ENCODE results near the gene BMP4.
"Not testable (repeated sequence)": the region's sequence is repeated elsewhere in the genome, so short reads cannot be mapped to it uniquely, and the experiment has no call there.

BMP4 gene

DNA sequence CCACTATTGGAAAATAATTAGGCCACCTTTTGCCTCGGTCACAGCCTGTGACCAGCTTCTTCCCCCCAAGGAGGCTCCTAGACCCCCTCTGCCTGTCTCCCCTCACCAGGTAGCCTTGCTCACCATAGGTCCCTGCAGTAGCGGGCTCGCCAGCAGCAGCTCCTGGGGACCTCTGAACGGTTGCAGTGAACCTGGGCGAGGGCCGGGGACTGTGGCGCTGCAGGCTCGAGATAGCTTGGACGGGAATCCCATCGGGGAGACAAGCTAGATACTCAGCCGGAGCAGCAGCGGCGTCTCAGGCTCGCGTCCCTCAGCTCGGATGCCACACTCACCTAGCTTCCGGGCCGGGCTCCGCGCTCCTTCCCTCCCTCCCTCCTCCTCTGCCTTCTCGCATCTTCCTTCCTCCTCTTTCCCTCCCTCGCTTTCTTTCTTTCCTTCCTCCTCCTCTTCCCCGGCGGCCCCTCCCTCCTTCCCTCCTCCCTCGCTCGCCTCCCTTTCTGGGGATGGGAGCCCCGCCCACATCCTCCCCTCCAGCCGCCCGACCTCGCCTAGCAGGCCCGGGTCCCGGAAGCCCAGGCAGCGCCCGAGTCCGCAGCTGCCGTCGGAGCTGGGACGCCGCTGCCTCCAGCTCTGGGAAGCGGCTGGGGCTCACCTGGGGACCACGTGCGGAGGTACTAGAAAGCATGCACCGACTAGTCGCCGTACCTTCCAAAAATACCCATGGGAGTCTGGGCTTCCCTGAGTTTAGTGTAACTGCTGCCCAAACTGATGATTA, at the start of gene BMP4:
BMP4 (minus strand) TSS at position 399 of the 775 bp plus-strand sequence. CDS start 4,603 bp downstream, outside the sequence.
- DNase-seq, result no peak

DNA sequence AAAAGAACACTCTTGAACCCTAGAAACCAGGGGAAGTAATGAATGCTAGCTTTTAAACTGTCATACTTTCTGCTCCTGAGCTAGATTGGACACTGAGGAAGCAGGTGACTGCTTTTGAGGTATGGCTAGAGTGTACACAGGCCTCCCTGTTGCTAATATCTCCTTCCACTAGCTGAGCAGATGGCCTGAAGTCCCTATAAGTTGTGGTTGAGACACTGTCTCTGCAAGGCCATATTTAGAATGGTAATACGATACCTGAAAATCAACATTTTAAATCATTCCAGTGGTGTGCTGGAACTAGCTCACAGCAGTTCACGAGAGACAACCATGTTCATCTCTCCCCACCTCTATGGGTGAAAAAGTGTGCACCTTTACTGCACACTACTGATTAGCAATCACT, 46.4 kb upstream of the BMP4 start:
- DNase-seq, result no peak

DNA sequence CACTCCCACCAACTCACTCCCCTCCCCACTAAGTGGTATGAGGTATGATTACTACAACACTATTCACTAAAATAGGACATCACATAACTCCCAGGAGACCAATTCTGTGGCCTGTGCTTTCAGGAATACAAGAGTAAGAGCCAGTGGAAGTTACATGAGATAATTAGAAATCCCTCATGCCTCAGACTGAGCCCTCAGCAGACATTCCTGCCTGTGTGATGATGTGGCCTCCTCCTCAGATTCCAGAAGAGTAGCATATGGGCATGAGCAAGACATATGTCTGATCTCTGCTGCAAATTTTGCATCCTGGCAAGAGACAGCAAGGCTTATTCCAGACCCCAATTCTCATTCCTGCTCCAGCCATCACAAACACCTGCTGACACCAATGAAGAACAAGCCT, 46.0 kb upstream of the BMP4 start:
- DNase-seq, result no peak

DNA sequence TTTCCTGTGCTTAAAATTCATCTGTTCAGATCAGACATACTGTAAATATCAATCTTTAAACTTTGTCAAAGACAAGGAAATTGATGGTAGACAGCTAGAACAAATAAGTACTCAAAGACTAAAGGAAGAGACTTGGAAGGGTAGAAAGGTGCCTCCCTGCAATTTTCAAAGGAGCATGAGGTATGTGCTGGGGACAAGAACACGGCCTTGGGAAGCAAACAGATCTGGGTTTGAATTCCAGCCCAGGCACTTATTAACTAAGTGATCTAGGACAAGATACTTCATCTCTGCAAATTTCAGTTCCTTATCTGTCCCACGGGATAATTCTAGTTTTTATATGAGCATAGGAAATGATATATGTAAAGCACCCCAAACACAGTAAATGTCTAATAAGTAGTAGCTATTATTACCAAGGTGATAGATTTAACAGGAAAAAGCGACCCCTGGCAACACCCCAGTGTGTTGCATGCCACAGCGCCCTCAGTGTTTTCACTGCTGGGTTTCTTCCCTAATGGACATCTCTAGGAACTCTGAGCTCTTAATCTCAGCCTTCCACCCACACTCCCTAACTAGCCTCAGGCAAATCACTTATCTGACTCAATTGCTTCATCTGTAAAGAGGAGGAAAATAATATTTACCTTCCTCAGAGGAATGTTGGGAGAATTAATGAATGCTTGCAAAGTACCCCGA, 44.7 kb upstream of the BMP4 start:
- no peak for DNase-seq

DNA sequence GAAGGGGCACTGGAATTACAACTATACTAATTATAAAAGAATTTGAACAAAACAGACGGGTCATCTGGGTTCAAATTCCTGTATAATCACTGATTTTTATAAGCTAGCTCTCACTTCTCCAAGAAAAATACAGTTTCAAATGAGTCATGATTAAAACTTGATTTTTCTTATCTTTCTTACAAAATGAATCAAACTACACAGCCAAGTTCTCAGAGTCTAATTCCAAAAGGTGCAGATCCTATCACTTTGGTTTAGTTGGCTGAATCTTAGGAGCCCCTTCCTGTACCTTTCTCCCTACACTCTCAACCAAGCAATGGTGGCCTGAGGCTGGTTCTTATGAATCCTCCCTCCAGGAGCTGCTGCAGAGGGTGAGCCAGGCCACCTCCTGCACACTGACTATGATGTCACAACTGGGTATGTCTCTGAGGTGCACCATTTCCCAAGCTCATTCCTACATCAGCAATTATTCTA, 43.8 kb upstream of the BMP4 start:
- DNase-seq, result no peak

DNA sequence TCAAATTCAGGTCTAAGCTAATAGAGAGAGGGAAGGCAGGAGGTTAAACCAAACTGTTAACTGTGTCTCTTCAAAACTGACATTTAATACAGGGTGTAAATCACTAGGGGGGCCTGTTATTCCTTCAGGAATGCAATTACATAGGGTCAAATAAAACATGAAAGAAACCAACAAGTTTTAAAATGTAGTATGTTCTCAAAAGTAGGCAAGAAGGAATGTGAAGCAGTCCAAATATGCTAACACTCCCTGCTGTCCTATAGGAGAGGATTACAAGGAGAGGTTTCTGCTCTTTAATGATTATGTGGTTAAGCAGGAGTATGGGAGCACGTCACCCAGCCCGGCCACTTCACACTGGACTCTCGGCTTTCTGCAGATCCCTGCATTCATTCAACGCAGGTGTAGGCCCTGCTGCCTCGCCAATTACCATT, 42.5 kb upstream of the BMP4 start:
- no peak for DNase-seq

DNA sequence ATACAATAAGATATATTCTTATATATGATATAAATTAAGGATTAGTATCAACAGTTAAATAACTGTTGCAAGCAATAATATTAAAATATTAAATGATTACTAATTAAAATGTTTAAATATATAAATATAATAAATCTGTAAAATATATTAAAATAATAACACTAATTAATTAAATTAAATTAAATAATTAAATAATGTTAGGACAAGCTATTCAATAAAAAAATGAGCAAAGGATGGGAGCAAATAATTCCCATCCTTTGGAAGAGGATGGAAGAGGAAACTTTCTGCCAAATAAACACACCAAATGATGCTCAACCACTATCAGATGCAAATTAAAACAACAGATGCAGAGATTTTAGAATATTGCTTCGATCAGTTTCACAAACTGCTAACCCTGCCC, 39.4 kb upstream of the BMP4 start:
- DNase-seq, result no peak

DNA sequence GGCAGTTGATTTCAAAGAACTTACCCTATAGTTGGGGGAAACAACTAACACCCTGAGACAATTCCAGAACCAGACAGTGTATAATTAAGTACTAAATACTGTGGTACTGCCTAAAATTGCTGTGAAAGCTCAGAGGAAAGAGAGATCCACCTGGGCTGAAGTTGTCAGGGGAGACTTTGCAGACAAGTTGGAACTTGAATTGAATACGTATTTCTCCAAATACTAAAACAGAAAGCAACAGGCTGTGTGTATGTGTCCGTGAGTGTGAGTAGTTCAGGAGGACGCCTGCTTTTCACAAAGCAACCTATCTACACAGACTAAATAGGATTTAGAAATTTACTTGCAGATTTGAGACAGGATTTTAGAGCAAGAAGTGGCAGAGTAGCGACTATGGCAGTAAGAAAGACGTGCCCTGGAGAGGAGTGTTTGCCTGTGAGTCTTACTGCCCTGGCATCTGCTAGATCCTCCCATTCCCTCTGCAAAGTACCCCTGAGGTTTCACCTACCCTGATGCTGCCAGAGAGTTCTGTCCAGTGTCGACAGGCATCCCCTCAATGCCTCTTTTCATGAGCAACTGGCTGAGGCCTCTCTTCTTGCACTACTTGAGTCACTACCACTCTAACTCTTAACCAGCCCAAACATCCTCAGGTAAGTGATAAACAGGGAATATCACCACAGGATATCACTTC, 37.4 kb upstream of the BMP4 start:
- no peak for DNase-seq

DNA sequence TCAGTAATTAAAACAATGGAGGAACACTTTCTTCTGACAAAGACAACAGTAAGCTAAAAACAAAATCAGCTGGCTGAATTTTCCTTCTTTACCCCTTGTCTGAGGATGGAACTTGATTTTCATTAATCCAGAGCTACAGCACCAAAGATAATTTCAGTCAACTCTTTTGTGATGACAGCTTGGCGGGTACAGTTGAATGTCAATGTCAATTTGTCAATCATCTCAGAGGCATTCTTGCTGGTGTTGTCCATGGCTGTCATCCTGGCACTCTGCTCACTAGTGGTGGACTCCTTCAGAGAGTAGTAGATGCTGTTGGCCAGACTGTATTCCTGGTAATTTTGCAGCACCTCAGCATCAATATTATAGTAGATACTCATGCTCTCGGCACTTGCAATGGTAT, 34.4 kb upstream of the BMP4 start:
- DNase-seq, result no peak

DNA sequence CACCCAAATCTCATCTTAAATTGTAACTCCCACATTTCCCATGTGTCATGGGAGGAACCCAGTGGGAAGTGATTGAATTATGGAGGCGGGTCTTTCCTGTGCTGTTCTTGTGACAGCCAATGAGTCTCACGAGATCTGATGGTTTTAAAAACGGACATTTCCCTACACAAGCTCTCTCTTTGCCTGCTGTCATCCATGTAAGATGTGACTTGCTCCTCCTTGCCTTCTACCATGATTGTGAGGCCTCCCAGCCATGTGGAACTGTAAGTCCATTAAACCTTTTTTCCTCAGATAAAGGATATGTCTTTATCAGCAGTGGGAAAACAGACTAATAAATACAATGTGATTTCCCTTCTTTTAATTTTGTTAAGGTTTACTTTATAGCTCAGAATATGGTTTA, 30.1 kb upstream of the BMP4 start:
- not testable (repeated sequence) for DNase-seq

DNA sequence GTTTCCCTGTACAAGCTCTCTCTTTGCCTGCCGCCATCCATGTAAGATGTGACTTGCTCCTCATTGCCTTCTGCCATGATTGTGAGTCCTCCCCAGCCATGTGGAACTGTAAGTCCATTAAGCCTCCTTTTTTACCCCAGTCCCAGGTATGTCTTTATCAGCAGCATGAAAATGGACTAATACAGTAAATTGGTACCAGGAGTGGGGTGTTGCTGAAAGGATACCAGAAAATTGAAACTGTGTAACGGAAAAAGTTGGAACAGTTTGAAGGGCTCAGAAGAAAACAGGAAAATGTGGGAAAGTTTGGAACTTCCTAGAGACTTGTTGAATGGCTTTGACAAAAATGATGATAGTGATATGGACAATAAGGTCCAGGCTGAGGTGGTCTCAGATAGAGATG, 28.3 kb upstream of the BMP4 start:
- DNase-seq, result not testable (repeated sequence)

DNA sequence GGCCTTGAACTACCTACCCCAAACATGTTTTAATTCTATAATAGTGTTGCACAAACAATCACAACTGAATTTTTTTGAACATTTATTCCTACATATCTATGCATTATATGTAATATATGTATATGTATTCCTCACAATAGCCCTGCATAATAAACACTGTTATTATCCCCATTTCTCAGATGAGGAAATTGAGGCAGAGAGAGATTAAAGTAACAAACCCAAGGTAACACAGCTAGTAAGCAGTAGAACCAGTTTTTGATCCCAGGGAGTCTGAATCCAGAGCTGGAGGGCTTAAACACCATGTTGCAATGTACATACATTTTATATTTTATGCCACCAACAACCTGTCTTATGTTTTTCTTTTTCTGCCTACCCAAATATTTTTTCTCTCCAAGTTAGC, 26.5 kb upstream of the BMP4 start:
- DNase-seq, result no peak

DNA sequence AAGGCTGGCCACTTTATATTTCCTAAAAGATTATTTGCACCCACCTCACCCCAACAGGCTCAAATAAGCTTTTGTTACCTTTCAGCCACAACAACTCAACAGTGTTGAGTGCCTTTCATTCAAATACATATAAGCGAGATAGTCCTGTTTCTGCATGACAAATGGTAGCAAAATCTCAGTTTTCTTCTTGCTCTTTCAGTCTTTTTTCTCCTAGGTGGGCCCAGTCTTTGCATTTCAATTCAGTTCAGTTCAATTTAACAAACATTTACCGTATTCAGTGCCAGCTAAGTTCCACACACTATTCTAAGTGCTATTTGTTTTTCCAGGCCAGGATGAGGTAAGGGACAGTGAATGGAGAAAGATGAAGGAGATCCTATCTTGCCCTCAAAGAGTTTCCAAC, 25.9 kb upstream of the BMP4 start:
- DNase-seq, result no peak

DNA sequence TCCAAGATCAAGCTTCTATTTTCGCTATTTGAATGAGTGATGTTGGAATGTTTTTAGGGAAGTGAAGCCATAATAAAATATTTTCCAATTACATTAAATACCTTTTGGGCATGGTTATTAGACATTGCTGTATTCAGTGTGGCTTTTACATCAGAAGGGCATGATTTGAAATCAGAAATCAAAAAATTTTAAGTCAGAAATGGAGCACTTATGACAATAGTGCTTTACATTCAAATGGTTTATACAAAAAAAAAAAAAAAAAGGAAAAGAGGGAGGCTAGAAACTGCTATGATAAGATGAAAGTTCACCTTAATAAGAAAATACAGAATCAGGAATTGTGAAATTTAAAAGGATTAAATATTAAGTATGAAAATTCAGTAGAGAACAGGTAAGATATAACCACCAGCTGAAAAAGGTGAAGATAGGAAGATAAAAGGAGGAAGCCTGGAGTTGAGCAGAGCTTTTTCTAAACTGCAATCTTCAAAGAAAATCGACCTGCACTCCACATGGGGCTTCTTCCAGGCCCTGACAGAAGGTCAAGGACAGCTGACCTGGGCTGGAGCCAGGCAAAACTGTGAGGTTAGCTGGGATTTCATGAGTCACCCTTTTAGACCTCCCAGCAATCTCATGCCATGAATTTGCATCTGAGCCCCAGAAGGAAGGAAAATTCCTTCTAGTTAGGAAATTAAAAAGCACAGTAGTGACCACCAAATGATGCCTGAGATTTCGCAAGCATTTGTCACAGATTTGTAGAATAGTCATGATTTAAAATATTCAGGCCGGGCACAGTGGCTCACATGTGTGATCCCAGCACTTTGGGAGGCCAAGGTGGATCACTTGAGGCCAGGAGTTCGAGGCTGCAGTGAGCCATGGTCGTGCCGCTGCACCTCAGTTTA, 23.4 kb upstream of the BMP4 start:
- DNase-seq, result no peak

DNA sequence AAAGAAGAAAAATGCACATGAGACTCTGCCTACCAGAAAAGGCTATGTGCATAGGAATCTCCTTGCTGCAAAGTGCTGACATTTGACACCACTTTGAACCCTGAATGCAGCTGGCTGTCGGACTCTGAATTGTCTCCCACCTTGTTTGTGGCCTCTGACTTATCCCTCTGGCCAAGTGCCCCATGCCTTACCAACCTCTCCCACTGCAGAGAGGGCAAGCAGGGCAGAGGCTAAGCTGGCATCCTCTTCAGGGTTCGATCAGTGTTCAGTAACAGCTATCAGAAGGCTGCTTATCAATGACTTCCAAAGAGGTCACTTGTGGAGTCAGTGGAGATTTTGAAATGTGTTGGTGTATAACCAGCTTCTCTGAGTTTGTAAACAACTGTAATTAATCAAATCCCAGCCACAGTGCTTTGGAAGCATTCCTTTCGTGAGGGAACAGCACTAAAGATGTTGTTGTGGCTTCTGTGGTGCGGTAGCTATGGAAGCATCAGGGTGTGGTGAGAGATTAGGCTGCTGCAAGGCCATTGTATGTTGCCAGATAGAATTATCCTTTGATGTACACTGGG, 22.6 kb upstream of the BMP4 start:
- DNase-seq, result no peak

DNA sequence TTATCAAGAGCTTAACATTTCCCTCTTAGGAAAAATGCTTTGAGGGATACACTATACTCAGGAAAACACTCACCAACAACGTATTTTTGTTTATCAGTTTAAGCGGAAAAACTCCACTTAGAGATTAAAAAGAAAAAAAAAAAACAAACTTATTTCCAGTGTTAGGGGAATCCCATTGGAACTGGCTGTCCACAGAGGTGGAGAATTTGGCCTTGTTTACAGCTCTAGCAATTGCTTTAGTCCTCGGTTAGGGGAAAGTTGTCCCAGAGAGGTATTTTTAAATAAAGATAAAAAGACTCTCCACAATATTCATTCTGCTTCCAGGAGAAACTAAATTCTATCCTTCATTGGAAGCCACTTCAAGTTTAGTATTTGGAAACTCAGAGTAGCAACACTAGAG, 21.6 kb upstream of the BMP4 start:
- no peak for DNase-seq

DNA sequence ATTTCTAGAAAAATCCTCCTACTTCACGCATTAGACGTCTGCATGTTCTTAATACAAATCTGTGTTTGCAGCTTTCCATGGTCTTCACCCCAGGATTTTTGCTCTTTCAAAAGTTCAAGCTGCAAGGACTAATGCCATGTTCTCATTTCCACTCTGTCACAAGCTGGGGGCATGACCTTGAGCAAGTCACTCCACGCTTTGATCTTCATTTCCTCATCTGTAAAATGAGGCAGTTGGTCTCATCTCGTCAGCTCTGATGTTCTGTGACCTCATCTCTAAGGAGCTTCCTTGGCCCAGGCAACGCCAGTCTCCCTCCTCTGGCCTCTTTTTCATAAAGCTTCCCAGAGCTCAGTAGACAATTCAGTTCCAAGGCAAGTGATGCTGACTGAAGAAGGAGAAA, 18.8 kb upstream of the BMP4 start:
- DNase-seq, result no peak

DNA sequence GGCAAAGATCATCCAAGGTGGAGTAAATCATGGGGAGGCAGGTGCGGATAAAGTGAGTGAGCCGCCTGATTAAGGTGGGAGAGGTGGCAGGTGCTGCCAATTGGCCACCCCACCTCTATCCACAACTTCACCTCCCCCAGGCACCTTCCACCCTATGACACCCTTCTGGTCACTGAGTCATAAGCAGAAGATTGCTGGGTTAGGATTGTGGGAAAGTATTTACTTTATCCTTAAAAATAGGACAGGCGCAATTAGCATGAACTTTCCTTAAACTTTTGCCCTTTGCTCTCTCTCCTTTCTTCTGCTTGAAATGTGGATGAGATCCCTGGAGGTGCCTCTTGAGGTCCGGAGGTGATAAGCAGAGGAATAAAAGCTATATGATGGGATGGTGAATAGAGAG, 14.9 kb upstream of the BMP4 start:
- no peak for DNase-seq

DNA sequence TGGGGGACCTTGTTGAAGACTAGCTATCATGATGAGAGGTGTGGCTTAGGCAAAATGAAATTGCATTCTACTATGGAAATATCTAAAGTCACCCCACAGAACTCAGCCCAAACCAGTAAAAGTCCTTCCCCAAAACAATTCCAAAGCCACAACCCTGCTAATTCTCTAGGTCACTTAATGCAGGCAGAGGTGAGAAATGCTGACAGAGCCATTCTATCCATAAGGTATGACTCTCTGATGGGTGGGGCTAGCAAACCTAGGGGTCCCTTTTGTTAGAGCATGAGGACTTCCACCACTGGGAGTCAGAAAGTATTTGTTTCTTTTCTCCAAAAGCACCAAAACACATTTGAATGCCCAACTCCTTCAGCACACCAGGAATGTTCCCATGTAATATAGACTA, 12.7 kb upstream of the BMP4 start:
- no peak for DNase-seq

DNA sequence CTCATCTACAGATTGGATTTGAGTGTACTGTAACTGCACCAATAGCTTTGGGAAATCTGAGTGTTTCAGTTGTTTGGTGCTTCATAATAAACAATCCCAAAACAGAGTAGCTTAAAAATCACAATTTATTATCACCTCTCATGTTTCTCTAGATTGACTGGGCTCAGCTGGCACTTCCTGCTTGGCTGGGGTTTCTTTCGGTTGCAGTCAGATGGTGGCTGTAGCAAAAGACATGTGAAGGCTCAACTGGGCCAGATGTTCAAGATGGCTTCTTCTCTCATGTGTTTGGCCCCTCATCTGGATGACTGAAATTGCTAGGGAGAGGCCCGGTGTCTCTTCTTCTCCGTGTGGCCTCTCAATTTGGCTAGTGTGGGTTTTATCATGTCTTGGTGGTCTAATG, 12.1 kb upstream of the BMP4 start:
- no peak for DNase-seq

DNA sequence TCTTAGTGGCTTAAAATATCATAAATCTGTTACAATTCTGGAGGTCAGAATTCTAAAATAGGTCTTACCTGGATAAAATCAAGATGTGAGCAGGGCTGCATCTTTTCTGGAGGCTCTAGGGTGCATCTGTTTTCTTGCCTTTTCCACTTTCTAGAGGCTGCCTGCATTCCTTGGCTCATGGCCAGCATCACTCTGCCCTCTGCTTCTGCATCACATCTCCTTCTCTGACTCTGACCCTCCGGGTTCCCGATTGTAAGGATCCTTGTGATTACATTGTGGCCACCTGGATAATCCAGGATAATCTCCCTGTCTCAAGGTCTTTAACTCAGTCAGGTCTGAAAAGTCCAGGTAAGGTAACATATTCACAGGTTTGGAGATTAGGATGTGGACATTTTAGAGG, 11.0 kb upstream of the BMP4 start:
- DNase-seq, result no peak

DNA sequence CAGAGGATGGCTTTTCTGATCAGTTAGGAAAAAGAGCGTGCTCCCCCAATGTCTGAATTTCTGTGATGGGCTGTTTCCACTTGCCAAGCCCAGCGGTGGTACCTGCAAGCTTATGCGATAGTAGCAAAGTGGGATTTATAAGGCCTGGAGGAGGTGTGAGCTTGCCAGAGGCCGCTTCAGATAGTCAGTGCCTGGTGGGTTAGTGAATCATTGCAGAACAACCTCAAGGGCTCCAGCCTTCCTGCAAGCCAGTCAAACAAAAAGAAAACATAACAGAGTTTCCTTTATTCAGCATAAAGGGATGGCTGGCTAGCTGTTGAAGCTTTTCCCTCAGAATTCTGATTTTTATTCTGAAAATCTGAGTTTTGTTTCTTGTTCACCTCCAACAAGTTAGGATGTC, 7.6 kb upstream of the BMP4 start:
- no peak for DNase-seq
